ENCODE measurements around the gene NCAM2. TPM values are rescaled to one million over a fixed set of nuclear protein-coding genes. Genes with fewer than 3 reads are reported as not detected.

NCAM2 gene
- total RNA-seq, 1 donor from 2014 or later, result 0.84 TPM

DNA sequence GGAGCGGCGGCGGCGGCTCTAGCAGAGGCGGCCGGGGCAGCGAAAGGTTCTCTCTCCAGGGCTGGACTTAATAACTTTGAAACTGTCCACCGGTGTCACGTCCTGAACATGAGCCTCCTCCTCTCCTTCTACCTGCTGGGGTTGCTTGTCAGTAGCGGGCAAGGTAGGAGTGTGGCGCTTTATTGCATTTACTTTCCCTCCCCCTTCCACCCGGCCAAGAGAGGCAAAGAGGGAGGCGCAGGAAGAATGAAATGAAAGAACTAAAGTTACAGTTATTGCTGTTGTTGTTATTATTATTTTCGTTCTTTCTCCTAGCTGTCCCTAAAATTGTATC lies 214 bp downstream of the NCAM2 start:
- Histone ChIP-seq H3K4me1 (peaks cover 5% of the 10 kb centered on the region), H3K27me3 (peaks cover 33% of the 10 kb centered on the region), H3F3A (ENCODE audit: low read depth) (no peaks in the 10 kb centered on the region), H4K20me1 (ENCODE audit: low read depth) (no peaks in the 10 kb centered on the region), H2AFZ (replicated peaks) (peak overlapping the region; percentile 99), H3K79me2 (ENCODE audit: low read depth) (no peaks in the 10 kb centered on the region), H3K9ac (no peak overlapping the region), H3K9me3 (ENCODE audit: low read depth) (no peaks in the 10 kb centered on the region), H3K4me2 (peak overlapping the region; percentile 91), H3K27ac (no peak overlapping the region), H3K36me3 (no peaks in the 10 kb centered on the region), H3K4me3 (peak overlapping the region; percentile 88)
- no peaks in the 10 kb centered on the region for H3K36me3 Mint-ChIP-seq
- H3K9me3 Mint-ChIP-seq, result no peaks in the 10 kb centered on the region
- H3K4me3 Mint-ChIP-seq, result peak overlapping the region; percentile 90
- H3K27me3 Mint-ChIP-seq (ENCODE audit: insufficient read depth, low read depth), result peaks cover 2% of the 10 kb centered on the region
- H3K27ac Mint-ChIP-seq, result peak overlapping the region; percentile 46
- DNase-seq (ENCODE audit: low spot score), result no peak
- TF ChIP-seq EZH2 (IDR thresholded peaks at IDR 0.05) (no peak), EZH2phosphoT487 (IDR thresholded peaks at IDR 0.05) (no peak)
- TF ChIP-seq, protein P1, sequence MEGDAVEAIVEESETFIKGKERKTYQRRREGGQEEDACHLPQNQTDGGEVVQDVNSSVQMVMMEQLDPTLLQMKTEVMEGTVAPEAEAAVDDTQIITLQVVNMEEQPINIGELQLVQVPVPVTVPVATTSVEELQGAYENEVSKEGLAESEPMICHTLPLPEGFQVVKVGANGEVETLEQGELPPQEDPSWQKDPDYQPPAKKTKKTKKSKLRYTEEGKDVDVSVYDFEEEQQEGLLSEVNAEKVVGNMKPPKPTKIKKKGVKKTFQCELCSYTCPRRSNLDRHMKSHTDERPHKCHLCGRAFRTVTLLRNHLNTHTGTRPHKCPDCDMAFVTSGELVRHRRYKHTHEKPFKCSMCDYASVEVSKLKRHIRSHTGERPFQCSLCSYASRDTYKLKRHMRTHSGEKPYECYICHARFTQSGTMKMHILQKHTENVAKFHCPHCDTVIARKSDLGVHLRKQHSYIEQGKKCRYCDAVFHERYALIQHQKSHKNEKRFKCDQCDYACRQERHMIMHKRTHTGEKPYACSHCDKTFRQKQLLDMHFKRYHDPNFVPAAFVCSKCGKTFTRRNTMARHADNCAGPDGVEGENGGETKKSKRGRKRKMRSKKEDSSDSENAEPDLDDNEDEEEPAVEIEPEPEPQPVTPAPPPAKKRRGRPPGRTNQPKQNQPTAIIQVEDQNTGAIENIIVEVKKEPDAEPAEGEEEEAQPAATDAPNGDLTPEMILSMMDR (IDR thresholded peaks at IDR 0.05), result no peak
- peaks cover 16% of the 10 kb centered on the region for H3K4me1 Mint-ChIP-seq

DNA sequence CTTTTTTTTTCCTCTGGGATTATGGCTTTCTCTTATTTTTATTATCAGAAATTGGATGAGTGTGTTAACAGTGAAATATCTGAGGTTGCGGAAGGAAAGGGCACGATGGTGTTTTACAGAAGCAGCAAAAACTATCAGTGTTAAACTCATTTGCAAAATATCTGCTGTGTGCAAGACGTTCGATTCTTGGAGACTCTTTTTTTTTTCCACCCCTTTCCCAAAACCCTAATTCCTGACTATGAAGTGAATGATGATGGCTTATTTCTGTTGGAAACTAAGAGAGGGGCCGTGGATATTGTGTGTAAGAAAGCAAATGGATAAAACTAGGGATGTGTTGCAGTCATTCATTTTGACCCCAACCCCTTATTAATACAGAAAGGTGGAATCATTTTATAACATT lies 677 bp downstream of the NCAM2 start:
- Mint-ChIP-seq H3K27ac (no peak overlapping the region), H3K4me1 (peaks cover 16% of the 10 kb centered on the region), H3K4me3 (peak overlapping the region; percentile 90), H3K9me3 (no peaks in the 10 kb centered on the region), H3K27me3 (ENCODE audit: insufficient read depth, low read depth) (peaks cover 2% of the 10 kb centered on the region), H3K36me3 (no peaks in the 10 kb centered on the region)
- Histone ChIP-seq H3K79me2 (ENCODE audit: low read depth) (no peaks in the 10 kb centered on the region), H3K4me1 (peaks cover 5% of the 10 kb centered on the region), H3K27me3 (peaks cover 32% of the 10 kb centered on the region), H3K9ac (no peak overlapping the region), H3F3A (ENCODE audit: low read depth) (no peaks in the 10 kb centered on the region), H3K4me2 (peak overlapping the region; percentile 91), H3K4me3 (peak overlapping the region; percentile 88), H2AFZ (replicated peaks) (peak overlapping the region; percentile 99), H3K9me3 (ENCODE audit: low read depth) (no peaks in the 10 kb centered on the region), H4K20me1 (ENCODE audit: low read depth) (no peaks in the 10 kb centered on the region), H3K27ac (no peak overlapping the region), H3K36me3 (no peaks in the 10 kb centered on the region)
- TF ChIP-seq, protein P1 (IDR thresholded peaks at IDR 0.05), result no peak
- TF ChIP-seq EZH2phosphoT487 (IDR thresholded peaks at IDR 0.05) (no peak), EZH2 (IDR thresholded peaks at IDR 0.05) (no peak)
- no peak for DNase-seq (ENCODE audit: low spot score)

DNA sequence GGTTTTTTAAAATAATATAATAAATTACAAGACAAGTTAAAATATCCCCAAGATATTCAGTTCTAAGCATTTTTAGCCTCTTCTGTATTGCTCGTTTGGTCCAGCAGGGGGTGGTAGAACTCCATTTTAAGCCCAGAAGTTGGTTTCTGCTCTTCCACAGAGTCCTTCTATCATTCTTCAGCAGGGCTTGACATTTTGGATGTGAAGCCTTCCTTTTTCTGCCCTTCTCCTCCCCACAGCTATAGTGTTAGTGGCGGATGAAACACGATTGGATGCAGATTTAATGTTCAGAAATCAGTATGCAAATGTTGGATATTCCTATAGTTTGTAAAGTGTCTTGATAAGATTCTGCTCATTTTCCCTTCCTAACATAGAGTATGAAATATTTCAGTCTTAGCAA lies 1.4 kb downstream of the NCAM2 start:
- TF ChIP-seq EZH2 (IDR thresholded peaks at IDR 0.05) (no peak), EZH2phosphoT487 (IDR thresholded peaks at IDR 0.05) (no peak)
- TF ChIP-seq, protein P1 (IDR thresholded peaks at IDR 0.05), result peak; percentile 82
- H3K27me3 ChIP-seq, result peaks cover 32% of the 10 kb centered on the region
- H3K9ac ChIP-seq, result no peak overlapping the region
- no peak overlapping the region for H3K27ac ChIP-seq
- Mint-ChIP-seq H3K36me3 (no peaks in the 10 kb centered on the region), H3K4me1 (peaks cover 16% of the 10 kb centered on the region), H3K27me3 (ENCODE audit: insufficient read depth, low read depth) (peaks cover 2% of the 10 kb centered on the region), H3K9me3 (no peaks in the 10 kb centered on the region), H3K27ac (no peak overlapping the region), H3K4me3 (peak overlapping the region; percentile 46)
- no peak overlapping the region for H3K4me2 ChIP-seq
- H3F3A ChIP-seq (ENCODE audit: low read depth), result no peaks in the 10 kb centered on the region
- H3K36me3 ChIP-seq, result no peaks in the 10 kb centered on the region
- no peaks in the 10 kb centered on the region for H4K20me1 ChIP-seq (ENCODE audit: low read depth)
- H3K79me2 ChIP-seq (ENCODE audit: low read depth), result no peaks in the 10 kb centered on the region
- no peak overlapping the region for H2AFZ ChIP-seq (replicated peaks)
- DNase-seq (ENCODE audit: low spot score), result peak; percentile 57
- H3K4me3 ChIP-seq, result no peak overlapping the region
- H3K4me1 ChIP-seq, result peaks cover 5% of the 10 kb centered on the region
- H3K9me3 ChIP-seq (ENCODE audit: low read depth), result no peaks in the 10 kb centered on the region

All from neural progenitor cell (in vitro differentiated cells).